ENCODE results near the gene IRAK1. TPM values are rescaled to one million over a fixed set of nuclear protein-coding genes. Genes with fewer than 3 reads are reported as not detected.

Gene IRAK1
- 72.7 and 88.6 TPM in 2 replicates for total RNA-seq

DNA sequence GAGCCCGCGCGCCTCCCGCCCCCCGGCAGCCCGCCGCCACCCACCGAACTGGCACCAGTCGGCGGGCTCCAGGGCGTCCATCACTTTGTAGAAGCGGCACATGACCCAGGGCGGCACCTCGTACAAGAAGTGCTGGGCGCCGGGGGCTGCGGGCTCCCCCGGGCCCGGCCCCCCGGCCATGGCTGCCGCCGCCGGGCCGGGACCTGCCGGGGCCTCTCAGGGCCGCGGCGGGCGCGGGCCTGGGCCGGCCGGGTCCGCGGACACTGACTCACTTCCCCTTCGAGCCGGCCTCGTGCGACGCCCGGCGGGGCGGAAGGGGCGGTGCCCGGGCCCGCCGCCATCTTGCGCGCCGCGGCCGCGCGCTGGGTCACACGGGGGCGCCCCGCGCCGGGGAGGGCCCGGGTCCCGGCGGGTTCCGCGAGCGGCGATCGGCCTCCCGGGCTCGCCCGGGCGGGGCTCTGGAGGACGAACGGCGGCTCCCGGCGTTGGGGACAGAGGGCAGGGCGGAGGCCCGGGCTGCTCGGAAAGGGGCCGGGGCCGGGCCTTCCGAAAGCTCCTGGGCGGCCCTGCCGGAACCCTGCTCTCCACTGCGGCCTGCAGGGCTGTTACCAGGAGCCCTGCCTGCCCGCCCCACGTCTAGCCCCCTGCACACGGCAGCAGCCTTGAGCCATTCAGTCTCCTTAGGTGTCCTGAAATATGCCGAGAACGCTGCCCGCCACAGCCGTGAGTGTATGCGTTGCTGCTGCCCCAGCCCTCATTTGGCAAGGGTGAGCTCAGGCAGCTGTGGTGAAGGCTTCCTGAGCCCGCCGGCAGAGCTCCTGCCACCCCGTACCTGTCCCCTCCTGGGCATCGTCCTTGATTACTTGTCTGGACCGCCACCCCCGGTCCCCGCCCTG is at the start of gene IRAK1:
Gene IRAK1, minus strand, starts transcription at position 270 of the 896 bp plus-strand sequence. Its CDS starts 90 bp downstream, at position 180.

DNA sequence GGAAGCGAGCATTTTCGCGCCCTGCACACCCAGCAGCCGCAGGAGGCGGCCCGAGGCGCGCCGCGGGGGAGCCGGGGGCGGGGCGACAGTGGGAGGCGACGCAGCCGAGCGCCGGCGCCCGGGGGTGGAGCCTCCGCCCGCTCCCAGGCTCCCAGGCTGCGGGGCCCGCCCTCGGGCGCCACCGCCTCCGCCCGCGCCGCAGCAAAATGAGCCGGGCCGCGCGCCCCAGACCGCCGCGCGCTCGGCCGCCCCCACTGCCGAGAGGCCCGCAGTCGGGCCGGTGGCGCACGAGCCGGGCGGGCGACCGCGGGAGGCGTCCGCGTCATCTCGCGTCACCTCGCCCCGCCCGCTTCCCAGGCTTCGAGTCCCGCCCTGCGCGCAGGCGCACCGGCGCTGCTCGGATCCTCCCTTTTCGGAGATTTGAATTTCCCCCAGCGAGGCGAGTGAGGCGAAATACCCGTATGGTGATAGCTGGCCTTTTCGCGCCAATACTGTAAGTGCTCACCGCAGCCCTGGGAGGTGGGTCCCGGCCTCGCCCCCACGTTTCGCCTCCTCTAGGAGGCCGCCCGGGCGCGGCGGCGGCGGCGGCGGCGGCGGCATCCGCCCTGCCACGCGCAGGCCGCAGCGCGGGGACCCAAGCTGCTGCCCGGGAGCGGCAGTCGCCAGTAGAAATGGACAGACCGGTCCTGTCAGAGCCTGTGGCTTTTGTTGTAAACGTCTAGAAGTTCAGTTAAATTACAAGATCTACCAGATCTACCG is 47.2 kb downstream of the IRAK1 start, which contains the start of gene TMEM187:
Gene TMEM187, plus strand, starts transcription at position 387 of the 759 bp plus-strand sequence. CDS start 9,309 bp downstream, outside the sequence.

DNA sequence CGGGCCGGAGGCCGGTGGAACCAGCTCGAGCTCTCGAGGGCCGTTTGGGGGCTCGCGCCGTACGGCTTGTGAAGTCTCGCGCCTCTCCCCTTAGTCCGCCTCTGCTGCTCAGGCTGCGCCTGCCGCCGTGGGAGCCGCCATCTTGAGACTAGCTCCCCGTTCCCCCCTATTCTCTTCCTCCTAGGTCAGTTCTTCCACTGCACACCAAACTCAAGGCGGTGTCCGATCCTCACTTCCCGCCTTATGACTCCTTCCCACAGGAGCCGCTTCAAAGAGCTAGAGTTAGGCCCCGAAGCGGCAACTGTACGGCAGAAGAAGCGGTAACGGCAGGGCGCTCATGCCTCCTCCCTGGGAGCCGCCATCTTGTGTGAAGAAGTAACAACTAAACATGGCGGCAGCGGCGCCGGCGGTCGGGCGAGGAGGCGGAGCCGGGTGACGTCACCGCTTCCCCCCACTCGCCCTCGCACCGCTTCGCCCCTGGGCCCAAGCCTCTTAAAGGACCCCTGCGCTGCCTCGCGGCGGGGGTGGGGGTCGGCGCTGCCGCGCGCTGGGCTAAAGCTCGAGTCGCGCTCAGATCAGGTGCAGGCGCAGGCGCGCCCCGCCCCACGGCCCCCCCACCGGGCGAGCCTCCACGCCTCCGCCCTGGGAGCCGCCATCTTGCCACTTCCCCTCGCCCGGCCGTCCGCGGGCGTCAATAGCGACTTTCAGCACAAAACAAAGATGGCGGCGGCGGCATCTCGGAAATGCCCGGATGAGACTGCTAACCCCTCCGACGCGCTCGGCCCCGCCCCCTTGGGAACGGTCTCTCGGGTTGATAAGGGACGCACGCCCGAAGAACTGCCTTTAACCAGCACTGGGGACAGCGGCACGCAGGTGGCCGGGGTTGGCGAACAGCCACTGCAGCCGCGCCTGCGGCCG is 48.0 kb downstream of the IRAK1 start, which contains the start of gene HCFC1:
Gene HCFC1, minus strand, starts transcription at position 369 of the 918 bp plus-strand sequence. CDS start 978 bp downstream, outside the sequence.

Small RNA genes within 50 kb of the gene (small RNA-seq; reads per million reads assigned to genes)
- not detected for gene MIR3202-1

Other genes with a start within 250 kb of the IRAK1 start
- not detected in 2 replicates for gene SRPK3, start 238.9 kb downstream of the IRAK1 start, total RNA-seq
- gene IDH3G, start 225.5 kb downstream of the IRAK1 start, total RNA-seq = 32.9 and 35.0 TPM in 2 replicates
- 127 and 133 TPM in 2 replicates for gene SSR4, start 225.2 kb downstream of the IRAK1 start, total RNA-seq
- gene PDZD4, start 189.4 kb downstream of the IRAK1 start, total RNA-seq = under 0.01 and 0.14 TPM in 2 replicates
- 0.27 and 0.50 TPM in 2 replicates for gene L1CAM, start 133.7 kb downstream of the IRAK1 start, total RNA-seq
- not detected in 2 replicates for gene AVPR2, start 115.2 kb downstream of the IRAK1 start, total RNA-seq
- 10.5 and 35.1 TPM in 2 replicates for gene ARHGAP4, start 93.6 kb downstream of the IRAK1 start, total RNA-seq
- 114 and 132 TPM in 2 replicates for gene NAA10, start 84.9 kb downstream of the IRAK1 start, total RNA-seq
- 2.3 and 3.1 TPM in 2 replicates for gene RENBP, start 75.3 kb downstream of the IRAK1 start, total RNA-seq
- gene HCFC1, start 48.1 kb downstream of the IRAK1 start, total RNA-seq = 40.6 and 56.9 TPM in 2 replicates
- 3.7 and 4.0 TPM in 2 replicates for gene TMEM187, start 47.1 kb downstream of the IRAK1 start, total RNA-seq
- gene MECP2, start 77.8 kb upstream of the IRAK1 start, total RNA-seq = 32.8 and 34.7 TPM in 2 replicates
- gene OPN1LW, start 124.3 kb upstream of the IRAK1 start, total RNA-seq = not detected in 2 replicates
- not detected in 2 replicates for gene OPN1MW, start 162.7 kb upstream of the IRAK1 start, total RNA-seq
- not detected in 2 replicates for gene OPN1MW2, start 199.9 kb upstream of the IRAK1 start, total RNA-seq
- gene OPN1MW3, start 237.7 kb upstream of the IRAK1 start, total RNA-seq = not detected in 2 replicates

All from thoracic aorta endothelial cell (primary cell).